ENCODE results near the gene FARP1. TPM values are rescaled to one million over a fixed set of nuclear protein-coding genes. Genes with fewer than 3 reads are reported as not detected.
A peak's percentile ranks its signal among the peaks of the same experiment; 100 is the strongest.

FARP1 gene
- total and polyA plus RNA-seq, 2 of the 13 experiments (the other 11 are each of a cell fraction or from before 2014, with no cell fraction given) = 70.6 to 126 TPM

GRCh38 chr13:98273067-98273823 lies 130.4 kb downstream of the FARP1 start (continued):
- TF ChIP-seq ZNF687 (CRISPR knock-in tag; IDR thresholded peaks at IDR 0.05) (no peak), ZBTB3 (CRISPR knock-in tag; IDR thresholded peaks at IDR 0.05; ENCODE audit: borderline replicate concordance, low read depth) (no peak), MTF1 (CRISPR knock-in tag; IDR thresholded peaks at IDR 0.05) (no peak), RELA (CRISPR knock-in tag; IDR thresholded peaks at IDR 0.05) (no peak), NFYB (CRISPR knock-in tag; IDR thresholded peaks at IDR 0.05) (no peak), E2F5 (CRISPR knock-in tag; conservative IDR thresholded peaks at IDR 0.05) (no peak), PAWR (CRISPR knock-in tag; IDR thresholded peaks at IDR 0.05; ENCODE audit: borderline replicate concordance) (no peak), ZNF451 (CRISPR knock-in tag; IDR thresholded peaks at IDR 0.05) (no peak), ZBTB38 (CRISPR knock-in tag; IDR thresholded peaks at IDR 0.05) (no peak), TBX2 (CRISPR knock-in tag; IDR thresholded peaks at IDR 0.05; ENCODE audit: borderline replicate concordance) (peak; percentile 49; the same call in 1 of the 2 replicates), FOXO4 (CRISPR knock-in tag; conservative IDR thresholded peaks at IDR 0.05) (no peak), PAF1 (CRISPR knock-in tag; IDR thresholded peaks at IDR 0.05) (no peak), NR2F2 (IDR thresholded peaks at IDR 0.05; ENCODE audit: borderline replicate concordance, low read depth) (peak; percentile 16; the same call in 1 of the 2 replicates), MEIS2 (CRISPR knock-in tag; IDR thresholded peaks at IDR 0.05) (peak; percentile 46; the same call in 1 of the 2 replicates), POLR2AphosphoS5 (IDR thresholded peaks at IDR 0.05; ENCODE audit: low read depth, low read length) (no peak; the same call in 1 of the 2 replicates), ZNF546 (CRISPR knock-in tag; conservative IDR thresholded peaks at IDR 0.05) (no peak), NFKB2 (CRISPR knock-in tag; IDR thresholded peaks at IDR 0.05; ENCODE audit: borderline replicate concordance) (no peak), ZFP91 (CRISPR knock-in tag; IDR thresholded peaks at IDR 0.05; ENCODE audit: borderline replicate concordance) (no peak), NCOA5 (CRISPR knock-in tag; IDR thresholded peaks at IDR 0.05) (no peak), ARNT (IDR thresholded peaks at IDR 0.05) (no peak), TOE1 (CRISPR knock-in tag; IDR thresholded peaks at IDR 0.05) (0 out of 2 replicates have a peak, but pooled peaks have one; percentile 53), PPARG (CRISPR knock-in tag; conservative IDR thresholded peaks at IDR 0.05) (peak; percentile 74), ZMYM3 (CRISPR knock-in tag; IDR thresholded peaks at IDR 0.05) (no peak)

Data from HepG2 (cell line).